ENCODE results near the gene SYNE4.
A peak's percentile ranks its signal among the peaks of the same experiment; 100 is the strongest.

Gene SYNE4

GRCh38 chr19:36025541-36025940, 16.9 kb upstream of the SYNE4 start:
- no peak for FAIRE-seq

- no peak for FAIRE-seq
Measured at GRCh38 chr19:36023432-36023831, 14.8 kb upstream of the SYNE4 start.

DNA sequence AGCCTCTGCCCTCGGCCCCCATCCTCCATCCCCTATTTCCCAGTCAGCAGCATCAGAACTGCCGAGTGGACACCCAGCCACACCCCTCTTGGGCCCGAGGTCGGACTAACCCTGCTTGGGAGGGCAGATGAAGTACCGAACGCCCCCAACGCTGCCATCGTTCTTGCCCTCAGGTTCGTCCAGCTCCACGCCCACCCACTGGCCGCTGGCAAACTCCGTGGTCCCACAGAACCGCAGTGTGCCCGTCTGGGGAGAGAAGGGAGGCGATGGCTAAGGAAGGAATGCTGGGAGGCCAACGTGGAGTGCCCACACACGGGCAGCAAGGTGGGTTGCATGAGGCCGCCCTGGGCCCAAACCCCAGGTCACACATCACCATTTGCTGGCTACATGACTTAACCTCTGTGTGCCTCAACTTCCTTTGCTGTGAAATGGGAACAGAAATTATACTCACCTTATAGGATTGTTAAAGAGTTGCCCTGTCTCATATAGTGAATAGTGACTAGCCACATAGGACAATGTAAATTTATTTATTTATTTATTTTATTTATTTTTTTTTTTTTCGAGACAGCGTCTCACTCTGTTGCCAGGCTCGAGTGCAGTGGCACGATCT, 10.6 kb upstream of the SYNE4 start:
- FAIRE-seq = no peak

DNA sequence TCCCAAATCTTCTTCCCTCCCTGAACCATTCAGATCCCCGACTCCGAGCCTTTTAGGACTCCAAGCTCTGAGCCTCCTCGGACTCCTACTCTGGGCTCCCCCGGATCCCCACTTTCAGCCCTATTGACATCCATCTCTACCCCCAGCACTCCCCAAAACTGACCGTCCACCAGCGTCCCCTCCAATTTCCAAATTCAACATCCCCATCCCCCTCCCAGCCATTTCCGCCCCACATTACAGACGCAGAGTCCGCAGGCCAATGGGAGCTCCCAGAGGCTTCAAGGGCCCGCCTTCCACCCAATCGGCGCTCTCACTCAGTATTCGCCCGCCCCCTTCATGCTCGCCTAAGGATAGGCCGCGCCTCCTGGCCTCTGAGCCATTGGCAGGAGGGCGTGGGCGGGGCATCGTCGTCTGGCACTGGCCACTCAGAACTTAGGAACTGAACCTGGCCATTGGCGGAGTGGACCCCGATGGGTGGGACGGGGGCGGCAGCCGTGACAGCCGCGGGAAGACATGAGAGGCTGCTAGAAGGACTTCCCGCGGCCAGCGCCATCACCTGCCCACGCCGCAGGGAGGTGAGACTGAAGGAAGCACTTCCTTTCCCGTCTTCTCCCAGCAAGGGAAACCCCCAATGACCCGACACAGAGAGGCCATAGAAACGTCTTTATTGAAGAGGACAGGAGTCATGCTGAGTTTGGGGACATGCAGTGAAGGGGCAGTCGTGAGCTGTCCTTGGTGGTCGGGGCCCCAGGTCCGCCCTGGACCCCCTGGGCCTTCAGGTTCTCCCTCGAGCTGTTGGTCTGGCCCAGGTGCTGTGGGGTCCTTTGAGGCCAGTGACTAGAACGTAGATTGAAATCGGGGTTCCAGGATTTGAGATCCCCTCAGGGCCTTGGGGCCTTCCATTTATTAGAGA, 5.7 kb upstream of the SYNE4 start, which contains the start of gene ALKBH6:
TSS of gene ALKBH6 (minus strand) at position 202 of the 913 bp plus-strand sequence. CDS start 816 bp downstream, outside the sequence.
- peak; percentile 98 for FAIRE-seq

DNA sequence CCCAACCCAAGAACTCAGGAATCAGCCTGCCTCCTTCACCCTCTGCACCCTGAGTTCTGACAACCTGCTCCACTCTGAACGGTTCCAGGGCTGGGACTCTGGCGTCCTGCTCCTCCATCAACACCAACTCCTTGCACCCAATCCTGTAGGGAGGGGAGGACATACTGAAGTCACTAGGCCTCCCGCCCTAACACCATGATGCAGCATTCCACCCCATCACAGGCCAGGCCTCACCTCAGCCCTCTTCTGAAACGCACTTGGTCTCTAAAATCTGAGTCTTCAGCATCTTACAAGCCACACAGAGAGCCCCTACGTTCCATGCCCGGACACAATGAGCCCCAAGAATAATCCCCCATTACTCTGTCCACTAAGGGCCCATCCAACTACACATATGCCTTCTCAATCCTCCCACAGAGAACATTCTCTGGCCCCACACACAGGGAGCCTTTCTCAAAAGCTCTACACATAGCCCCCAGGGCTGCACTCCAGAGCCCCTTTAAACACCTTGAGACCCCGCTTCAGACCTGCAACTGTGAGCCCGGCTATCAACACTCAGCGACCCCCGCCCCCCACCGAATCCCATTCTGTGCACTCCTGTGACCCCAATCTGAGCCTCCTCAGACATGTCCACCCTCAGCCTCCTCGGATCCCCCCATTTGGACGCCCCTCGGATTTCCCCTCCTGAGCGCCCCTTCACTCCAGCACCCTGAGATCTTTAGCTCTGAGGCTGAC, 4.8 kb upstream of the SYNE4 start:
- no peak for FAIRE-seq

DNA sequence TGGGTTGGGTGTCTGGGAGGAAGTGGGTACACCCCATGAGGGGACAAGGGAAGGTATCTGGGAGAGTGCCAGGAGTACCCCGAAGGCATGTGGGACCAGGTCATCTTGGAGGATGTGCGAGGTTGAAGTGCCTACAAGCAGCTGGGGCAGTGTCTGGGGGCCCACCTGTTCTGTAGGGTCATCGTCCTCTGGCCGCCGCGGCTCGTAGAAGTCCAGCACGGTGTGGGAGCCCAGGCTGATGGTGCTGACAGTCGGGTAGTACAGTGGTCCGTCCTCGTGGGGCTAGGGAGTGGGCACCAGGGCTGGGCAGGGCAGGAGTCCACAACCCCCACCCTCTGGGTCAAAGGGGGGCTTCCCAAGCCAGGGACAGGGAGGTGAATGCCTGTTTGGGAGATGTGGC, 1.8 kb upstream of the SYNE4 start:
- no peak for FAIRE-seq

DNA sequence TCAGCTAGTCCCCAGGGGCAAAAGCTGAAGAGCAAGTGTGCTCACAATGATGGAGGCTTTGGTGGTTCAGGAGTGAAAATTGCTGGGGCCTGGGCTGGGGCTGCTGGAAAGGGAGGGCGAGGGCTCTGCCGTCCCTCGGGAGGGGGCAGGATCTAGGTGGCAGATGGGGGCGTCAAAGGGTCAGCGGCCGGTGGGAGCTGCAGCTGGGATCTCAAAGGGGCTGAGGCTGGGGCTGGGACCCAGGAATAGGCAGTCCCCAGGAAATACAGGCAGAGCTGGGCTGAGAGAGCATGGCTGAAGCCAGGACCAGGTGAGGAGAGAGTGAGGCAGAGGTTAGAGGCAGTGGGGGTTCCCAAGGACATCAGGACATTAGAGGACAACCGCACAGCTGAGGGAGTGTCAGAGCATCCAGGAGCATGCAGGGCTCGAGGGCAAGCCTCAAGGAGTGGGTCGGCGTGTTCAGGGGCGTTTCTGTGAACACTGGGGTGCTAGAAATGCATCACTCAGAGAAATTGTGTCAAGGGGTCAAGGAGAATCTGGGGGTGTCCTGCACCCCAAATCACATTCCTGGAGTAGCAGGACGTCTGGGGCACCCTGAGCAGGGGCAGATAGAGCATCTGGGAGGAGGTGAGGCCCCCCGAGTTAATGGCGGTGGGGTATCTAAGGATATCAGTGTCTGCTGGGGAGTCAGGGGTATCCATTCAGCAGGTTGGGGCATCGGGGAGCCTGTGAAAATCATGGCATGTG, 1.2 kb upstream of the SYNE4 start:
- no peak for FAIRE-seq

DNA sequence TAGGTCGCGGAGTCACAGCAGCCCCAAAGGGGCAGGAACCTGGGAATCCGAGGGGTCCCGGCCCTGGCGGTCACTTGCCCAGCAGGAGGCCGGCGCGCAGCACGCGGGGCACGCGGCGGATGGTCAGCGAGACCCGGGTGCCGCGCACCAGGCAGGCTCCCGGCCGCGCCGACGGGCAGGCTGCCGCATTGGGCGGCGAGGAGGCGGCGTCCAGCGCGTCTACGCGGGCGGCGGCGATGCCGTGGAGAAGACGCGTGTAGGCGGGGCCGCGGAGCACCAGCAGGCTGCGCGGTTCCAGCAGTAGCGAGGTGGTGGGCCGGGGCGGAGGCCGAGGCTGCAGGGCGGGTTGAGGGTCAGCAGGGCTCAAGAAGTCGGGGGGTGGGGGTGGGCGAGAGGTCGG, 607 bp upstream of the SYNE4 start:
- no peak for FAIRE-seq

GRCh38 chr19:36006955-36007354, 1.7 kb downstream of the SYNE4 start:
- FAIRE-seq = no peak

GRCh38 chr19:36003284-36003683, 5.3 kb downstream of the SYNE4 start:
- FAIRE-seq = no peak

GRCh38 chr19:36001605-36002004, 7.0 kb downstream of the SYNE4 start:
- FAIRE-seq = no peak

GRCh38 chr19:35996777-35997176, 11.8 kb downstream of the SYNE4 start:
- no peak for FAIRE-seq

DNA sequence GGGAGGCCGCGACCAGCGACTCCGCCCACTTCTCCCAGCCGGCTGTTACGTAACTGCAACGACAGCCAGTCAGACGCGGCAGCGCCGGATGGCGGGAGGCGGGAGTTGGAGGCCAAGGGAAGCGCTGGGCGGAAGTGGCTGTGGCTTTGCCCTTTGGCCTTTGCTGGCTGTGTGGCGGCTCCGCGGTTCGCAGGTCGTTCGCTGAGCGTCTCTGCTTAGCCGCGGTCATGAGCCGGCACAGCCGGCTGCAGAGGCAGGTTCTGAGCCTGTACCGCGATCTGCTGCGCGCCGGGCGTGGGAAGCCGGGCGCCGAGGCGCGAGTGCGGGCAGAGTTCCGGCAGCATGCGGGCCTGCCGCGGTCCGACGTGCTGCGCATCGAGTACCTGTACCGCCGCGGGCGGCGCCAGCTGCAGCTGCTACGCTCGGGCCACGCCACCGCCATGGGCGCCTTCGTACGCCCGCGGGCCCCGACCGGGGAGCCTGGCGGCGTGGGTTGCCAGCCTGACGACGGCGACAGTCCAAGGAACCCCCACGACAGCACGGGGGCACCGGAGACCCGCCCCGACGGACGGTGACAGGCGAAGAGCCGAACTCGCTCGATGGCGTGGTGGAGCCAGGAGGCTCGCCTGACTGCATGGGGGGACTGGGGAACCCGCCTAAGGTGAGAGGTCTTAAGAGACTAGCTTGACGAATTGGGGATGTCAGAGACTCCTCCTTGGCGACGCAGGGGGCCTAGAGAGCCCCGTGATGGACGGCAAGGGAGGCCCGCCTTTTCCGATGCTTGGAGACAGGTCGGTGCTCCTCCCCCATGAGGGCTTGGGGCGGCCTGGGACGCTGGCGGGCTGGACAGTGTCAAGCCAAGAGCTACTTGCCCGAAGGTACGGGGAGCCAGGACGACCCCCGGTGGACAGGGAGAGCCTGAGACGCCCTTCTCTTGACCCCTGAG, 13.3 kb downstream of the SYNE4 start, which contains the start of gene SDHAF1:
TSS of gene SDHAF1 (plus strand) at position 141 of the 946 bp plus-strand sequence. CDS start at position 228, 87 bp downstream.
- FAIRE-seq = peak; percentile 72

GRCh38 chr19:35993923-35994598, 14.6 kb downstream of the SYNE4 start:
- FAIRE-seq = no peak

DNA sequence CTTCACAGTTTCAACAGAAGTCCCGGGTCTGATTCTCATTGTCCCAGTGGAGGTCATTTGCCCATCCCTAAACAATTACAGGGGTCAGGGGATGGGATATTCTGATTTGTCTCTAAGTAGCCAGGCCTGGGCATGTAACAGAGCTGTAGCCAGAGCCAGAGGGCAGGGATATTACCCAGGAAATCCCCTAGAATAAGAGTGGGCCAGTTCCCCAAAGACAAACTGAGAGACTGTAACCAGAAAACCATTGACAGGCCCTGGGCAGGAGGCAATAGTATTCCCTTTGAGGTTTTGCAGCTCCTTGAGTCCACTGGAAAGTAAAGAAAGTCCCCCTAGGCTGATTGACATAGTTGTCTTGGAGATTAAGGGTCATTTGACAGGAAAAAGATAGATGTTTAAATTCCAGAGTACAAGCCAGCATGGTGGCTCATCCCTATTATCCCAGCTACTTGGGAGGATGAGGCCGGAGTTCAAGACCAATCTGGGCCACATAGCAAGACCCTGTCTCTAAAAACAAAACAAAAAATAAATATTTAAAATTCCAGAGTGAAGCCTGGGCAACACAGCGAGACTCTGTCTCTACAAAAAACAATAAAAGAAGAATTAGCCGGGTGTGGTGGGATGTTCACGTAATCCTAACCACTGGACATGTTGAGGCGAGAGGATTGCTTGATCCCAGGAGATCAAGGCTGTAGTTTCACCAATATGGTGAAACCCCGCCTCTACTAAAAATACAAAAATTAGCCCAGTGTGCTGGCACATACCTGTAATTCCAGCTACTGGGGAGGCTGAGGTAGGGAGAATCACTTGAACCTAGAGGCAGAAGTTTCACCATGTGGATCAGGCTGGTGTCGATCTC, 15.5 kb downstream of the SYNE4 start:
- no peak for FAIRE-seq

GRCh38 chr19:35991731-35992450, 16.7 kb downstream of the SYNE4 start:
- FAIRE-seq = no peak

- no peak for FAIRE-seq
Measured at GRCh38 chr19:35990771-35991730, 17.6 kb downstream of the SYNE4 start.

DNA sequence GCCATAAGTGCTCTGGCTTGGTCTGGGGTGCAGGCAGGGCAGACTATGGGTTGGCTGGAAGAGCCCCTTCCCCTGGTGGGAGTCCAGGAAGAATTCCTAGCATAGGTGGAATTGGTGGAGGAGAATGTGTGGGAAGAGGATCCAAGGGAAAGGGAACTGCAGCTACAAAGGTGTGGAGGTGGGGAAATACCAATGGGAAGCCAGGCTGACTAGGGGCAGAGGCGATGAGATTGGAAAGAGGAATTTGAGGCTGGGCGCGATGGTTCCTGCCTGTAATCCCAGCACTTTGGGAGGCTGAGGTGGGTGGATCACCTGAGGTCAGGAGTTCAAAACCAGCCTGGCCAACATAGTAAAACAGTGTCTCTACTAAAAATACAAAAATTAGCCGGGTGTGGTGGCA, 18.5 kb downstream of the SYNE4 start:
- FAIRE-seq = no peak
